Neutrophil (primary cell): Measurements from ENCODE around the gene NOVA1.

Source experiments
- H3K27ac ChIP-seq: fragments of 200-600 bp; sonication (generic); 2 replicates; pipeline ENCODE4 v1.5.1; 2016; ENCODE audit warnings: mild to moderate bottlenecking, moderate library complexity
- H3K27me3 ChIP-seq: fragments of 200-600 bp; sonication (generic); 2 replicates; pipeline ENCODE4 v1.6.0; 2016; ENCODE audit warnings: mild to moderate bottlenecking
- H3K36me3 ChIP-seq: fragments of 200-600 bp; sonication (generic); 2 replicates; pipeline ENCODE4 v1.5.1; 2017
- H3K4me1 ChIP-seq, 2 experiments: fragments of 200-600 bp in 1 of 2; sonication (generic) in 1 of 2; 1 replicate in 1 of 2; 2 replicates in 1 of 2; pipeline versions ENCODE4 v1.5.1 to v1.6.1; 2013 to 2016; ENCODE audit warnings: low read depth in 1 of 2, low read length in 1 of 2, mild to moderate bottlenecking in 1 of 2, moderate library complexity in 1 of 2; ENCODE audit not compliant: control insufficient read depth in 1 of 2, insufficient read depth in 1 of 2
- H3K4me3 ChIP-seq, 2 experiments: fragments of 200-600 bp in 1 of 2; sonication (generic) in 1 of 2; 1 replicate in 1 of 2; 2 replicates in 1 of 2; pipeline ENCODE4 v1.5.1; 2013 to 2016; ENCODE audit warnings: low read depth in 1 of 2, low read length in 1 of 2, mild to moderate bottlenecking in 1 of 2, moderate library complexity in 1 of 2
- H3K9me3 ChIP-seq: fragments of 200-600 bp; sonication (generic); 2 replicates; pipeline ENCODE4 v1.5.1; 2016
- CTCF ChIP-seq: fragments of 200-600 bp; sonication (generic); IDR thresholded peaks from 2 replicates; pipeline ENCODE4 v1.5.1; 2016; ENCODE audit warnings: antibody characterized with exemption

NOVA1 gene

GRCh38 chr14:26593357-26593756, 4.5 kb downstream of the NOVA1 start:
- Histone ChIP-seq H3K4me3 (no peak overlapping the region), H3K9me3 (no peaks in the 10 kb centered on the region), H3K27ac (no peak overlapping the region)

DNA sequence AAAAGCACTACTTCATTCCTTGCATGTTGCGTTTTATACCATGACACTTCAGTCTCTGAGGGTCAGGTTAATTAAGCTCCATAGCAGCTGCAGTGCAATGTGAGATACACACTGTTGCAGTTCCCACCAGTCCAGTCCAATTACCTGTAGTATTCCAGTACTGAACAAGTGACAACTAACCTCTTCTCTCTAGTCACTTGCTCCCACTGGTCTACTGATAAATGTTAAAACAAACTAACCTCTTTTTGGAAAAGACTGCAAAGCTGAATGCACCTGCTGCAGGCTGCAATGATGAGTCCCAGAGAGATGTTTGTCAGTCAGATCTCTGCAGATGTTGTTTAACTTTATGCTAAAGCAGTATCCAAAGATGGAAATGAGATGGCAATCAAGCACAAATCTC, 7.9 kb downstream of the NOVA1 start:
- Histone ChIP-seq H3K4me3 (no peak overlapping the region), H3K4me1 (no peaks in the 10 kb centered on the region), H3K27ac (no peak overlapping the region), H3K36me3 (no peaks in the 10 kb centered on the region), H3K27me3 (peaks cover 4% of the 10 kb centered on the region), H3K9me3 (no peaks in the 10 kb centered on the region)
- no peak for TF ChIP-seq CTCF

More at GRCh38 chr14:26593357-26593756, 4.5 kb downstream of the NOVA1 start:
- no peak for TF ChIP-seq CTCF
- H3K27me3 ChIP-seq, result peaks cover 39% of the 10 kb centered on the region
- no peaks in the 10 kb centered on the region for H3K36me3 ChIP-seq
- no peaks in the 10 kb centered on the region for H3K4me1 ChIP-seq

DNA sequence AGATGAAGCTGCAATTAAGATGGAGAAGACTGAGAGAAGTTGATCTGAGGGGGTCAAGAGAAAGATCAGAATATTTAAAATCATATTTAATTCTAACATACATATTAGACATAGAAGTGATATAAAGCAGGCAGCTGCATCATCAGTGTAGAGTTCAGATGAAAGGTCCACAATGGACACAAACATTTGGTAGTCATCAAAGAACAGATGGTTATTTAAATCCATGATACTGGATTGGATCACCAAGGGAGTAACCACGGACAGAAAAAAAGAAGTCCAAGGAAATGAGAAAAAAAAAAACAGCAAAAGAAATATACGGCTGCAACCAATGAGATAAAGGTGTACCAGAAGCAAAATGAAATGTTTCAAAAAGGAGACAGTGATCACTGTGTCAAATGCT, 20.1 kb downstream of the NOVA1 start:
- H3K9me3 ChIP-seq, result no peaks in the 10 kb centered on the region
- no peak overlapping the region for H3K4me3 ChIP-seq
- H3K27ac ChIP-seq, result no peak overlapping the region
- no peaks in the 10 kb centered on the region for H3K36me3 ChIP-seq
- TF ChIP-seq CTCF, result no peak
- H3K4me1 ChIP-seq, result no peaks in the 10 kb centered on the region
- H3K27me3 ChIP-seq, result no peaks in the 10 kb centered on the region

DNA sequence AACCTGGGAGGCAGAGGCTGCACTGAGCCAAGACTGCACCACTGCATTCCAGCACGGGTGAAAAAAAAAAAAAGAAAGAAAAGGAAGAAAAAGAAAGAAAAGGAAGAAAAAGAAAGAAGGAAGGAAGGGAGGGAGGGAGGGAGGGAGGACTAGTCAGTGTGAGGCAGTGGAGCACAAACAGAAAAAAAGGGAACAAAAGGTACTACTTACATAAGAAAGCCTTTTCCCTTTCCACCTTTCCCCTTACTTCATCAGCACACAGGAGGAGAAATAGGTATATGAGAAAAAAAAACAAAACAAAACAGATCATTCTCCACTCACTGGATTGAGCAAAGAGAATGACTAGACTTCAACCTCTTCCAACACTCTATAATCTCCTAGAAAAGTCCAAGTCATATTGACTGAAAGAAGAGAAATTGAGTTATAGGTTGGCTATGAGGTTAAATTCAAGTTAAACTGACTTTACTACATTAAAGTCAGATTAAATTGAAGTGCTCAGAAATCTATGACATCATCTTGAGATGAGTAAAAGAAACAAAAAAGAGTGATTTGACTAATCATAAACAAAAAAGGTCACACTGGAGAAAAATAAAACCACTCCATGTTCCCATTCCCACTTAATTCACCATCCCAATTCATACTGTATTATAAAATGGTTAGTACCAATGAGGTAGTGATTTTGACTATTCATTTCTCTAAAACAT, 43.6 kb downstream of the NOVA1 start:
- Histone ChIP-seq H3K27ac (no peak overlapping the region), H3K4me3 (no peak overlapping the region), H3K4me1 (no peaks in the 10 kb centered on the region), H3K9me3 (no peaks in the 10 kb centered on the region), H3K36me3 (no peaks in the 10 kb centered on the region), H3K27me3 (no peaks in the 10 kb centered on the region)
- TF ChIP-seq CTCF, result no peak

DNA sequence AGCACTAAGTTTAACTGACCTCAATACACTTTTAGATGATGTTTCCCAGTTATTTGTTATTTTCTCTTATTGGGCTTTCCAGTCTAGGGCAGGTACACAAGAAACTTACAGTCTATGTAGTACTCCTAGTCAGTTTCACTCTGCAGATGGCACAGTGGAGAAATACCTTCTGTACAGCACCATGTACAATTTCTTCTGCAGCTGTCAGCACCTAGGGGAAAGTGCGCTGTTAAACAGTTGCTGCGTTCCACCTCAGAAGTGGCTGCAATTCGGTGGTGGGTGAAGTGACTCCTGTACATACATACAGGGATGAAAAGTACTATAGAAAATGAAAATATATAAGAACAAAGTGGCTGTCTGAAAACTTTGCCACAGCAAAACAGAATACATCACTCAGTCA, 48.3 kb downstream of the NOVA1 start:
- TF ChIP-seq CTCF, result no peak
- no peak overlapping the region for H3K4me3 ChIP-seq
- H3K9me3 ChIP-seq, result no peaks in the 10 kb centered on the region
- H3K27ac ChIP-seq, result no peak overlapping the region
- no peaks in the 10 kb centered on the region for H3K36me3 ChIP-seq
- no peaks in the 10 kb centered on the region for H3K27me3 ChIP-seq
- no peaks in the 10 kb centered on the region for H3K4me1 ChIP-seq
